ENCODE data around the gene SUSD1. TPM values are rescaled to one million over a fixed set of nuclear protein-coding genes. Genes with fewer than 3 reads are reported as not detected.
A peak's percentile ranks its signal among the peaks of the same experiment; 100 is the strongest.

The SUSD1 gene
- total and polyA plus RNA-seq, 9 of the 15 experiments (the other 6 are each of a cell fraction or from before 2014, with no cell fraction given) = 10.9 to 44.4 (median 36.1) TPM

DNA sequence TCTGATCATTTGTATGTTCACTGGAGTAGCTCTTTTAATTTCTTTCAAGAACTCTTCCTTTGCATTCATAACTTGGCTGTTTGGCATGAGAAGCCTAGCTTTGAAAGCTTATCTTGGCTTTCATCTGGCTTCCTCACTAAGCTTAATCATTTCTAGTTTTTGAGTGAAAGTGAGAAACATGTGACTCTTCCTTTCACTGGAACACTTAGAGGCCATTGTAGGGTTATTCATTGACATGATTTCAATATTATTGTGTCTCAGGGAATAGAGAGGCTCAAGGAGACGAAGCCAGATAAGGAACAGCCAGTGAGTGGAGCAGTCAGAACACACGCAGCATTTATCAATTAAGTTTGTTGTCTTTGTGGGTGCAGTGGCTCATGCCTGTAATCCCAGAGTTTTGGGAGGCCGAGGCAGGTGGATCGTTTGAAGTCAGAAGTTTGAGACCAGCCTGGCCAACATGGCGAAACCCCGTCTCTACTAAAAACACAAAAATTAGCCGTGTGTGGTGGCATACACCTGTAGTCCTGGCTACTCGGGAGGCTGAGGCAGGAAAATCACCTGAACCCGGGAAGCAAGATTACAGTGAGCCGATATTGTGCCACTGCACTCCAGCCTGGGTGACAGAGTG lies 180.2 kb downstream of the SUSD1 start (continued):
- TF ChIP-seq MXI1 (IDR thresholded peaks at IDR 0.05; ENCODE audit: low read depth, low read length) = no peak
- no peak for TF ChIP-seq ZFP1 (CRISPR knock-in tag; IDR thresholded peaks at IDR 0.05)
- no peak for TF ChIP-seq CHD2 (IDR thresholded peaks at IDR 0.05; ENCODE audit: low read depth, low read length)
- TF ChIP-seq GATA2 (CRISPR knock-in tag; IDR thresholded peaks at IDR 0.05) = peak; percentile 51
- no peak for TF ChIP-seq MED1 (CRISPR knock-in tag; IDR thresholded peaks at IDR 0.05; ENCODE audit: borderline replicate concordance)
- TF ChIP-seq FOS (IDR thresholded peaks at IDR 0.05; ENCODE audit: extremely low read depth, insufficient read length) = no peak
- TF ChIP-seq L3MBTL2 (IDR thresholded peaks at IDR 0.05) = peak; percentile 93
- TF ChIP-seq NFRKB (IDR thresholded peaks at IDR 0.05; ENCODE audit: low read depth) = no peak
- no peak for TF ChIP-seq XRCC4 (IDR thresholded peaks at IDR 0.05; ENCODE audit: extremely low read depth, insufficient read depth, insufficient read length)
- TF ChIP-seq, protein P1, sequence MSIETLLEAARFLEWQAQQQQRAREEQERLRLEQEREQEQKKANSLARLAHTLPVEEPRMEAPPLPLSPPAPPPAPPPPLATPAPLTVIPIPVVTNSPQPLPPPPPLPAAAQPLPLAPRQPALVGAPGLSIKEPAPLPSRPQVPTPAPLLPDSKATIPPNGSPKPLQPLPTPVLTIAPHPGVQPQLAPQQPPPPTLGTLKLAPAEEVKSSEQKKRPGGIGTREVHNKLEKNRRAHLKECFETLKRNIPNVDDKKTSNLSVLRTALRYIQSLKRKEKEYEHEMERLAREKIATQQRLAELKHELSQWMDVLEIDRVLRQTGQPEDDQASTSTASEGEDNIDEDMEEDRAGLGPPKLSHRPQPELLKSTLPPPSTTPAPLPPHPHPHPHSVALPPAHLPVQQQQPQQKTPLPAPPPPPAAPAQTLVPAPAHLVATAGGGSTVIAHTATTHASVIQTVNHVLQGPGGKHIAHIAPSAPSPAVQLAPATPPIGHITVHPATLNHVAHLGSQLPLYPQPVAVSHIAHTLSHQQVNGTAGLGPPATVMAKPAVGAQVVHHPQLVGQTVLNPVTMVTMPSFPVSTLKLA (conservative IDR thresholded peaks at IDR 0.05) = no peak
- no peak for TF ChIP-seq SP1 (CRISPR knock-in tag; IDR thresholded peaks at IDR 0.05)
- TF ChIP-seq TAF7 (tag; IDR thresholded peaks at IDR 0.05) = no peak
- no peak for TF ChIP-seq ZNF695 (CRISPR knock-in tag; IDR thresholded peaks at IDR 0.05)
- TF ChIP-seq KLF6 (CRISPR knock-in tag; IDR thresholded peaks at IDR 0.05; ENCODE audit: borderline replicate concordance) = no peak
- 0 out of 2 replicates have a peak, but pooled peaks have one; percentile 18 for TF ChIP-seq CXXC5 (CRISPR knock-in tag; IDR thresholded peaks at IDR 0.05)
- TF ChIP-seq CTCFL (IDR thresholded peaks at IDR 0.05; ENCODE audit: borderline replicate concordance, insufficient read depth, low read depth, low read length, poor library complexity, severe bottlenecking) = no peak
- TF ChIP-seq ZFP30 (CRISPR knock-in tag; IDR thresholded peaks at IDR 0.05; ENCODE audit: borderline replicate concordance) = no peak
- TF ChIP-seq HEY1 (CRISPR knock-in tag; IDR thresholded peaks at IDR 0.05; ENCODE audit: borderline replicate concordance) = no peak
- no peak for TF ChIP-seq HDAC6 (IDR thresholded peaks at IDR 0.05; ENCODE audit: low read depth, low read length)
- no peak for TF ChIP-seq CCAR2 (IDR thresholded peaks at IDR 0.05; ENCODE audit: low read depth, low read length)
- TF ChIP-seq WHSC1 (IDR thresholded peaks at IDR 0.05; ENCODE audit: low read length) = no peak
- no peak for TF ChIP-seq HNRNPK (IDR thresholded peaks at IDR 0.05; ENCODE audit: low read depth, low read length, poor library complexity, severe bottlenecking)
- TF ChIP-seq ZNF584 (CRISPR knock-in tag; IDR thresholded peaks at IDR 0.05; ENCODE audit: low read depth) = no peak
- no peak for TF ChIP-seq ARNT (IDR thresholded peaks at IDR 0.05)
- no peak for TF ChIP-seq GATAD2A (IDR thresholded peaks at IDR 0.05)
- TF ChIP-seq SOX6 (IDR thresholded peaks at IDR 0.05) = no peak
- TF ChIP-seq SMARCC2 (IDR thresholded peaks at IDR 0.05; ENCODE audit: low read depth) = no peak
- no peak for TF ChIP-seq ZNF134 (CRISPR knock-in tag; conservative IDR thresholded peaks at IDR 0.05)
- no peak for TF ChIP-seq NR2C2 (CRISPR knock-in tag; IDR thresholded peaks at IDR 0.05)
- TF ChIP-seq NR2C2 (tag; IDR thresholded peaks at IDR 0.05) = 0 out of 2 replicates have a peak, but pooled peaks have one; percentile 27

Data from K562 (cell line).